NAMALWA (cell line): Measurements from ENCODE around the gene RELL1.

Experiments used
- DNase-seq: peaks from one replicate; pipeline ENCODE4 v3.0.0-alpha.2; 2015; ENCODE audit warnings: low spot score

Gene RELL1

DNA sequence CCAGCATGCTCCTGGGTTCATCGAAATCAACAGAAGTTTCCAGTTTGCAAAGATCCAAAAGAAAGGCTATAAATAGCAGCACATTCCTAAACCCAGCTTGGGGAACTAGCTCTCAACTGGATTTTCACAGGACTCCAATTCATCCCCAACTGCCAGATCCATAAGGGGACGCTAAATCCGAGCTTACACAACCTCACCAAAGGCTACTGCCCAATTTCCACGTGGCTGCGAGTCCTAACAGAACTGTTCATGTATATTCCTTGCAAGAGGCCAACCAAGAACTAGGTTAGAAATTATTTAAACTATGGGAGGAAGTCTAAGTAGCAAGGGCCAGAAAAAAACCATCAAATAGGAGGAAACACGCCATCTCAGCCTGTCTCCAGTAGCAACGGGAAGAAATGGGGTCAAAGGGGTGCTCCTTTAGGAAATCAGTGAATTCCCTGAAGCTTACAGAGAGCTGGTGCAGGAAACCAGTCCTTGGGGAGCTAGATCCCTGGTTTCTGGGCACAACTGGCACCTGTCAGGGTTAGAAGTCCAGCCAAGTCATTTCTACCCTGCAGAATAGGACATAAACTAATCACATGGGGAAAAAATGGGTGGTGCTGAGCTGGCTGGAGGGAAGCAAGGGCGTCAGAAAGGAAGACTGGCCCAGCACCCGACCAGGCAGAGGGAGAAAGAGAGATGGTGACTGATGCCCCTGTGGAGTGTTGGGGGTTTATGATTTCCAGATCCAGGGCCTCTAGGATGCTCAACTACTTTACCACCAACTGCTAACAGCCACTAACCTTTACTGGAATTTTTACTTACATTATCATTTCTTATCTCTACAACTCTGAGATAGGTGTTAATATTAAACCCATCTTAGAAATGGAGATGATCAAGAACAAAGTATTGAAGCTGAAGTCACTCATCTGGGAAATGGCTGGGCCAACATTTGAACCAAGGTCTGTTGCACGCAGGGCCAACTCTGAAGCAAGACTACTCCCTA lies 20.5 kb downstream of the RELL1 start:
- no peak for DNase-seq

DNA sequence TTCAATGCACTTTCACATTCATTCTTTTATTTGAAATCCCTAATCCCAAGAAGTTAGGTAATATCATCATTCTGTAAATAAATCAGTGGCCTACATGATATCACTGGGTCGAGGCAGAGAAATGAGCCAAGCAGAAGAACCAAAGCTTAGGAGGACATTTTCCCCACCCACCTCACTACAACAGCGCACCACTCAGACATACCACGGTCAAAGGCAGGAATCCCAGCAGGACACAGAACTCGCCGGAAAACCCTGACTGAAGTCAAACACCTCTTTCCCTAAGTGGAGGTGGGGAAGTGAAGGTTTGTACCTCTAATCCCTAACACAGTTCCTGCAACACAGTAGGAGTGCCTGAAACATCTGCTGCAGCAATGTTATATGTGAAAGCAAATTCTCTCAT lies 21.5 kb downstream of the RELL1 start:
- DNase-seq = no peak

DNA sequence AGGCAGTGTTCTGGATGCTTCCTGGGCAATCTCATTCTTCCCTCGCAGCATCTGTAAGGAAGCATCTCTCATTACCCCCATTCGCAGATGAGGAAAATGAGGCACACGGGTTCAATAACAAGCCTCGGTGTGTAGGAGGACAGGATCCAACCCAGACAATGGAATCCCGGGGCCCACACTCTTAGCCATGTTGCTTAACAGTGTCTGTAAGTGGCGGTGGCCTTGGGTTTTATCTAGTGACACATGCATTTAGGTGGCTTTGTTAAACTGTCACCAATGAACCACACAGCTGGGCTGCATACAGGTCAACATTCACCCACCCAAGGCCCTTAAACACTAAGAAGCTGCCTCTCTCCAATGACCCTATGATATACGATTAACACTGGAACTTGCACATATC lies 22.6 kb downstream of the RELL1 start:
- DNase-seq = no peak

DNA sequence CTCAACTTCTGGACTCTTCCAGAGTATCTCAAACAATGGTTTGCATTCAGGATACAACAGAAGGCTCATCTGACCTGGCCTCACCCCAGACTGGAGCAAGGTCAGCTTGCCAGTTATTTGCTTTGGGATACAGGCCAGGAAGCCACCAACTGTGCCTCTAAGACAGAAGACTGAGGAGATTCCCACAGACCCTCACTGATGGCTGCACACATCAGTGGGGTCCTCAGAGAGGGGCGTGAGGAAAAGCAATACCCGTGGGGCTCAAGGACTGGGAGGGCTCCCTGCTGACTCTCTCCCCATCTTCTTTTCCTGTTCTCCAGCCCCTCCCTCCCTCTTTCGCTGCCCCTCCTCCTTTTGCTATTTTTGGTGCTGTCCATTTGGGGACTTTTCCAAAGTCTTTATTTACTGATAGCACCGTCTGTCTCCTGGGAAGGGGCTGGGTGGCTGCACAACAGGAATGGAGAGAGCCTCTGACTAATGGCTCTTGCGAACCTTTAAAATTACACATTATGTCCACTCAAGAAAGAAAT lies 23.2 kb downstream of the RELL1 start:
- no peak for DNase-seq

DNA sequence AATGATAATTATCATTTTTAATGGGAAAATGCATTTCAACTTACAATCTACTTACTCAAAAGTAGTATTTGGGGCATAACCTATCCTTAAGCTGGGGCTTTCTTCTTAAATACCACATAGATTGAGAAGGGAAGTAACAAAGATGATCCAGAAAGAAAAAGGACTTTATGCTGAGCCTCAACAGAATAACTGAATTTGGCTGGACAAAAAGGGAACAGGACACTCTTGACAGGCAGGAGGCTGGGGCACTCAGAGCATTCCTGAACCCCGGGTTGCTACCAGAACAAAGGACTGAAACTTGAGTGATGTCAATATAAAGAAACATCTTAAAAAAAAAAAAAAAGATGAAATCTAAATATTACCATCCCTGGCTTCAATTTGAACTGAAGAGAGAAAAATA lies 23.9 kb downstream of the RELL1 start:
- DNase-seq = no peak

DNA sequence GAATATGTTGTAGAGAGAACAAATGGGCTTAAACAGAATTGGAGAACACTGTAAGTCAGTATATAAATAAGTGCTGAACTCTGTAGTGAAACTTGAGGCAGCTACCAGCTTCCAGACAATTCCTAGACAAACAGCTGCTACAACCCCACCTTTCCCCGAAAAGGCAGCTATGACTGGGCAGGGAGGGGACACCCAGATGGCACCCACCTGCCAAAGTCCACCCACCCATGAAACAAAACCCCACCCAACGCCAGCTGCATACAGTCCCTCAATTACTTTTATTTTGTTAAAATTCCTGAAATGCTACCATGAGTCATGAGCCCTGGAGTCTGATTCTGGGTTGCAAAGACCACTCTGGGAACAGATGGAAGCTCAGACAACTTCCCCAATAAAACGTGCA lies 24.4 kb downstream of the RELL1 start:
- DNase-seq = no peak

DNA sequence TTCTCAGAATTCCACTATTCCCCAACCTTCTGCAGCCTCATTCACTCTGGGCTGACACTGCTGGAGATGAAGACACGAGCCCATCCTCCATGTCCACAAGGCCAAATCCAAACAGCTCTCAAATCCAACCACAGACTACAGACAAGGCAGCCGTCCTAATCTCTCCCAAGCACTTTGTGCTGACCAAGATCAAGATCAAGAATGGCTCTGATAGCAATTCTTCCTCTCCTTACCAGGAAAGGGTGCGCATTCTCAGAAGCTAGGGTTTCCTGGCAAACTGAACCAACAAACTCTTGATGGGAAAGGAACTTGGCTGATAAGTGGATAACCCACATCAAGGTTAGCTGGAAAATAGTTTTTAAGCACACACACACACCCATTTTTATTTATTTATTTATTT lies 26.5 kb downstream of the RELL1 start:
- DNase-seq = no peak

DNA sequence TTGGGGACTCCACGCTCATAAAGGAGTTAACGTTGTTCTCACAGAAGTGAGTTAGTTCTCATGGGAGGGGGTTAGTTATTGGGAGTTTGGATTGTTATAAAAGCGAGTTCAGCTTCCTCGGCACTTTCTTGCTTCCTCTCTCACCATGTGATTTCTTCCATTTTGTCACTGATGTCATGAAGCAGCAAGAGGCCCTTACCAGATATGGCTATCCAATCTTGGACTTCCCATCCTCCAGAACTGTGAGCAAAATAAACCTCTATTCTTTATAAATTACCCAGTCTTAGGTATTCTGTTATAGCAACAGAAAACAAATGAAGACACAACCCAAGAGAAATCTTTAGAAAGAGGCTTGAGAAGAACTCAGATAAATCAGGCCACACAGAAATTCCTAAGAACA lies 29.5 kb downstream of the RELL1 start:
- no peak for DNase-seq

DNA sequence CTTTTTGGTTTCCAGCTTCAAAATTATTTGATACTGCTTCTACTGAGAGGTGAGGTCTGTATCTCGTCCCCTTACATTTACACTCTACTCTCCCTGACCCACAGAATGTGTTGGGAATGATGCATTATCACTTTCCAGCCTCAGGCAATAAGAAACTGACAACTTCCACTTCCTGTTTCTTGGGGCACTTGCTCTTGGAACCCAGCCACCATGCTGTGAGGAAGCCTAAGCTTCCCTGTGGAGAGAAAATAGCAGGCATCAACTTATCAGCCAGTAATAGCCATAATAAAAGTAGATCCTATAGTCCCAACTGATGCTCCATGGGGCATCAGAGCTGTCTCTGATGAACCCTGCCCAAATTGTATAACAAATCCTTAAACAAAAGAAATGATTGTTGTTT lies 32.6 kb downstream of the RELL1 start:
- no peak for DNase-seq

DNA sequence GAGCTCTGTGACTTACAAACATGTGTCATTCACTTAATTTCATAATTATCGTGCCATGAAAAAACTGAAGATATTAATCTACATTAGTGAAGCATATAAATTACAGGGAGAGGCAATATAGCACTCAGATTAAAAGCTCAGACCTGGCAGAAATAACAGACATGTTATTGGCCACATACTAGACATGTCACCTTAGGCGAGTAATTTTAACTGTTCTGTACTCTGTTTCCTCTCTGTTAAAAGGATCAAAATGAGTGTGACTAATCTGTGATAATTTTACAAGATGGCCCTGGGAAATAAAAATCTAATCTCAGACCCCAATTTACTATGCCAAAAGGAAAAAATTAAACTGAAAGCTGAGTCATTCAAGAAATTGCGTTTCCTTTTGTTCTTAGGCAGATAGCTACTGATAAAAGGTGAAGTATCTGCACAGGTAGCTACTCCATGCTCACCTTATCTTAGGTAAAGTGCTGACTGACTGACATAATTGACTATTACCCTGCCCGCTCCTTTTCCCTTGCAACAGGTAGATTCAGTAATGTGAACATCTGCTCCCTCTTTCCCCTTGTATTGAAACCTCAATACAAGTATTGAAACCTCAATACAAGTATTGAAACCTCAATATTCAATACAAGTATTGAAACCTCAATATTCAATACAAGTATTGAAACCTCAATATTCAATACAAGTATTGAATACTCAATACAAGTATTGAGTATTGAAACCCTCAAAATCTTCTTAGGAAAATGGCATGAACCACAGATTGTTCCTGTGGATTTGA lies 33.2 kb downstream of the RELL1 start:
- DNase-seq = no peak

DNA sequence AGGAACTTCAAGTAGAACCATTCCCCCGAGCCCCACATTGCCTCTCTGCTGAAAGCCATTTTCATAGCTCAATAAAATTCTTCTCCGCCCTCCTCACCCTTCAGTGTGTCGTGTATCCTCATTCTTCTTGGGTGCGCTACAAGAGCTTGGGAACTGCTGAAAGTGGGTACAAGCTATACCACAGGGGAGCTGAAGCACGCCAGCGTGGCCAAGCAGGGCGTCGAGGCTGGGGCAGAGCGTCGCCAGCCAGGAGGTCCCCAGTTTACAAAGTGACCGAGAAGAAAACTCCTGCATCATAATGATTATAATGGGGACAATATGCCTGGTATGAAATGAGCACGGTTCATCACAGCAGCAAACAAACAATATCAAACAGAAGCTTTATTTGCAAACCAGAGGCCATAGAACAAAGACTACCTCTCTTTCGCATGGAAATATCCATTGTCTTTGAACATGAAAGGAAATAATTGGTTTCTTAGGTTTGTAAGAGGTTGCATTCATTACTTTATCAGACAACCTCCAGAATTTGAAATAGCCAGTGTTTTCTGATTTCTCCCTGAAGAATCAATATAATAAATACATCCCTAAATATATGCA lies 34.3 kb downstream of the RELL1 start:
- no peak for DNase-seq

DNA sequence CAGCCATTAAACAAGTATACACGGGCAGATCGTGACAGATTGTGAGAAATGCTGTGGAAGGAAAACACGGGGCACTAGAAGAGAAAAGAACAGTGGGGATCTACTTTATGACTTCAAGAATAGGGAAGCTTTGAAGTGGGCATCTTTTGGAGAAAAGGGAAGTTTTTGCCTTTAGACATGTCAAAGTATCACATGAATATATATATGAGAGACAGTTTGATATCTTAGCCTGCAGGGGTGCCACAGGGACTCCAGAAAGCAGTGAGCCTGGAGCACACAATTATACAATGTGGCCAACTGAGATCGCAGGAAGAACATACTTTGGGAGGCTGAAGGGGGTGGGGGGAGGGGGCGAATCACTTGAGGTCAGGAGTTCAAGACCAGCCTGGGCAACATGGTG lies 35.7 kb downstream of the RELL1 start:
- no peak for DNase-seq

DNA sequence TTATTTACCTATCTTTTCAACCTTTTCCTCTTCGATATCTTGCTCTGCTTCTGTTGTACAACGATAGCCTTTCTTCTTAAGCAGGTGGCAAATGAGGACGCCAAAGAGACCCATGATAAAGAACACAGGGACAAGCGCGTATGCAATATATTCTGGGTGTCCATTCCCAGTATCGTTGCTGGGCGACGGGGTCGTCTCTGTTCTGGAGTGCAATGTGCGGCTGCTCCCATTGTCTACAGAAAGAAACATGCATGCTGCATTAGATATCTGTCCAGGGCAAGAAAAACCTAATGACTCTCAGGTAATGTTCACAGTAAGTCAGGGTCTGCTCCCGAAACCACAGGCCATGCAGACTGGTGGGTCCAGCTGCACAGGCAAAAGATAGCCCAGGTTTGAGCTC lies 36.9 kb downstream of the RELL1 start:
- no peak for DNase-seq

DNA sequence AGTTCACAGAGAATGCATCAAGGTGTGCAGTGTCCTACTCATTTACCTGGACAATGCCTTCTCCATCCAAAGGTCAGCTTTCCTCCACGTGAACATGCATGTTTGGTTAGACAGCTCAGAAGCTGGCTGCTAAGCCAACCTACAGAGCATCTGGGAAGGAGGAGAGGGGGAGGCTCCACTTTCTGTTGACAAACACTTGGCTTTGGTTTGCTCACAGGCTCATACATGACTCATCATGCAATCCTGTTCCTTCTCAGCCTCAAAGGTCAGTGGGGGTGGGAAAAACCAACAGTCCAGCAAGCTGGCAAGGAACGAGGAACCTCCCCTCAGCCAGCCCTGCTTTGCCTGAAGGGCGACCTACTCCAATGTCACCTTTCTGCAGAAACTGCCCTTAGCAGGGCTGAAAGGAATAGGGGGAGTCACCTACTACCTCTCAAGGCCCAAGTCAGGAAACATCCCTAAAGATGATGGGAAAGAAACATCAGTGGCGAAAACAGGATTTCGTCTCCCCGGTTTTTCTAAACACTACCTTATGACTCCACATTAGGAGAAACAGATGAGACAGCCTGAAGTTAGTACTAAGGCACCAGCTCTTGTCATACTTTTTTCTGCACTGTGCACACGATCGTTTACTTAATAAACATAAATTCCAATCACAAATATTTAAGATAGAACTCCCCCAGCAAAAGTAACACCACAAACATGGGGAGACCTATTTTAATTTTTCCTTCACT lies 37.9 kb downstream of the RELL1 start:
- DNase-seq = no peak

DNA sequence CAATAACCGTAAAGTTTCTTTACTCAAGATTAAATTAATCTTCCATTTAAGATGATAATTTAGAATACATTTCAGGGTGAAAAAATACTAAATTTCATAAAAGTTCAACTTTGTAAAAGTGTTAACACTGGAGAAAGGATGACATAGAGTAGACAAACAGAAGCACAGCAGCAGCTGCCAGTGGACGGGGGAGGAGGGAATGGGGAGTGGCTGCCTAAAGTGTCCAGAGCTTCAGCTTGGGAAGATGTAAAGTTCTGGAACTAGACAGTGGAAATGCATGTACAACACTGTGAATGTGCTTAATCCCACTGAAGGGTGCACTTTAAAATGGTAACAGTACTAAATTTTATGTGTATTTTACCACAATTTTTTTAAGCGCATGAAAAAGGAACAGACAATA lies 39.9 kb downstream of the RELL1 start:
- DNase-seq = no peak

DNA sequence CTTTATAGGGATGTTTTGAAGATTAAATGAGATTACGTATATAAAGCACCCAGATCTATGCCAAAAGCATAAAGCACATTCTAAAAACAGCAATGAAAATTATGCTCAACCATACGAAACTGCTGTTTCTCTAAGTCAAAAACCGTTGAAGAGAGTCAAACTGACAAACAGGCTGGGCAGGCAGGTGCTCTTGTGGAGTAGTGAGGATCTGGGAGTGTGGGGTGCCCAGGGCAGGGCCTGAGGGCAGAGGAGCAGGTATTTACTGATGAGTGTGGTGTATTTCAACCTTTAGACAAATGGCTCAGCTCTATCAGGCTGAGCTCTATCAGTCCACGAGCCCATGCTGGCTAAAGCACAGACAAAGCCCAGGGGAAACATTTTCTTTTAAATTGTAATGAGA lies 40.4 kb downstream of the RELL1 start:
- DNase-seq = peak; percentile 22

DNA sequence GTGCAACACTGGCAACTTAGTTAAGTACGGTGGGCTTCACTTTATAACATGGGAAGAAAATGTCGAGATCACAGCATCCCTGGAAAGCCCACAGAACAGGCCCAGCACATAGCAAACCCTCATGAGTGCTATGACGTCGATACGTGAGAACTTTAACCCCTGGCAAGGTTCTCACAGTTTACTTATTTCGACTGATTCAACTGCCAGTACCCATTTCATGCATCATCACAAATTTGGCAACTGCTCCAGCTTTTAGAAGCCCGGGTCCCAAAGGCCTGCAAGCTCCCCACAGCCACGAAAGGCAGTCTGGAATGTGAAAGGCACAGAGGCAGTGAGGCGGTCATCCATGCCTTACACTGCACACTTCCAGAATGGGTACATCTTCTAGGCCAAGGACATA lies 41.2 kb downstream of the RELL1 start:
- DNase-seq = no peak

DNA sequence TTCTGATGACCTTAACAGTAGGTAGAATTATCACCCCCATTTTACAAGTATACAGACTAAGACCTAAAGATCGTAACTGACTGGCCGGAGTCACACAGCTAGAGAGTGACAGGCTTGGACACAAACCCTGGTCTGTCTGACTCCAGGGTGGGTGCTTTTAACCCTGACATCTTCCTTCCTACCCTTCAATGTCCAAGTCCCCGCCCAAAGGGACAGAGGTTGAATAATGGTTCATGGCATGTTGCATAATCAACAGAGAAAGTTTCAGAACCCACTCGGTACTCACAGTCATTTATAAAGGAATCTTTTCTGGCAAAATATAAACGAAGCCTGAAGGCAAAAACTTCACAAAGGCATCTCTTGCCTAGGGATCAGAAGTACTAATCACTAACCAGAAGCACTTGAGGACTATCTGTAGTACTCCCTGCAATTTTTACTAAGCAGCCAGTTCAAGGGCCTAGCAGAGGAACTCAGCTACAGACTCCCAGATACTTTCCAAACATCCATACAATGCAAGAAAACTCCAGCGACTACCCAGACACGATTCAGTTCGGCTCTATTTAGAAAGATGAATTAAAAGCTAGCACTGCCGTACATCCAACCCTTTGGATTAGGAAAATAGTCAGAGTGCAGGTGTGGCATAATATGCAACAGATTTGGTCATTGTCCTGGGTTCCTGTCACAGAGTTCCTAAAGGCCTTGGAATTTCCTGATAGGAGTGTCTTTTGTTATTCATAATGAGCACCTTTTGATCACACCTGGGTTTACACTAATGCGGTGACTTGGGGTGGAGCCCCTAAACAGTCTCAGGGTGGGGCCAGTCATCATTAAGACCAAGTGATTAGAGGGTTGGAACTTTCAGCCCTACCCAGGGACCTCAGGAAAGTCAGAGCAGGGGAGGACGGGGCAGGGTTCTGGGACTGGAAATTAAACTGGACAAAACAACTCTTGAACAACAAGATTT lies 44.0 kb downstream of the RELL1 start:
- no peak for DNase-seq

DNA sequence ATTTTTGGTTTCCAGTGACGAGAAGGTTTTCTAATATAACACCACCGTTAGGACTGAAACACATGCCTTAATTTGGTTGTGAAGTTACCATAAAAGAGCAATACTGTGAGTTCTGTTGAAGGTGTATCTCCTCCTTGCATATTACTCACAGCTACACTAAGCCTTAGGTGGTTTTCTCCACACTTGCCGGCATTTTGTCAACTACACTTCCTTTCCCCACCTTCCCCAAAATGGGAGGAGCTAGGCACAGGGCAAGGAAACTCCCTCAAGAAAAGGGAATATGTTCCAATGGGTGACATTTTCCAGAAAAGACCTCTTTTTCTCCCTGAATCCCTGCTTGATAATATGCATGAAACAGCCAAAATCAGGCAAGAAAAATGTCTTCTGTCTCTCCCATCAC lies 44.8 kb downstream of the RELL1 start:
- DNase-seq = no peak

DNA sequence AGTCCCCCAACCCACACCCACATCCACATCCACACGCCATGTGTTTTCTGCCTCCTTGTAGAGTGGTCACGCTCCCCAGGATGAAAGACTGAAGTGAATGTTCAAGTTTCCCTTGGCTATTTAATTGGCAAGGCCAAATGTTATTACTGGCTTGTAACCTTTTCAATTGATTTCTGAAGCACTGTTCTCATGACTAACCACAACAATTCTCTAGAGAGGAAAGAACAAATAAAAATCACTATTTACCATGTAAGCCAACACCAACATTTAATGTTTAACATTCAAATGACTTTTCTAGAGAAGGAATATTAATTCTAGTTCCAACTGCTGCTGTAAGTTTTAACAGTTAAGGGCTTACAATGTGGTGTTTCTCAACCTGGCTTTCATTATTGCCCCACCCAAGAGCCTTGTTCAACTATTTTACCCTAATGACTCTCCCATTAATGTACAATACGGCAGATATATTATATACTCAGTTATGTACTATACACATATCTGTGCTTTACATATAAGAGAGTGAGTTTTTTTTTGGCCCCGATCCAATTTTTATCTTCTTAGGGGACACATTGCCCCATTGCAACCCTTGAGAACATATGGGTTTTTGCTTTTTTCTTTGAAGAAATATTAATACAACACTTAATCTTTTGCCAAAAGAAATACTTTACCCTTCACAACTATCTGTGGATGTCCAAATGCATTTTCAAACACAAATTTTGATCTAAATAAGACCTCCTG lies 46.5 kb downstream of the RELL1 start:
- no peak for DNase-seq
